Body of pancreas (tissue), 4 donors: ENCODE results near the gene PICK1. TPM values are rescaled to one million over a fixed set of nuclear protein-coding genes. Genes with fewer than 3 reads are reported as not detected.
"Not testable (repeated sequence)": the region's sequence is repeated elsewhere in the genome, so short reads cannot be mapped to it uniquely, and the experiment has no call there.

ENCODE experiments used
- ATAC-seq: fragments of 150-250 bp; one replicate; pipeline ENCODE4 v1.9.1; 2016
- DNase-seq, 4 donors: peaks; one replicate each; pipeline ENCODE4 v3.0.0-alpha.2; 2019
- H3K27ac ChIP-seq, 4 donors: fragments of 200-600 bp; sonication (generic); 1 replicate in 3 of 4; 2 replicates in 1 of 4; pipeline versions ENCODE4 v1.5.1 to v1.6.1; 2016 to 2019; ENCODE audit warnings: mild to moderate bottlenecking in 1 of 4, mixed read lengths in 1 of 4, moderate library complexity in 1 of 4
- H3K27me3 ChIP-seq, 2 donors: fragments of 200-600 bp; sonication (generic); one replicate each; pipeline ENCODE4 v1.6.0; 2016; ENCODE audit warnings: mild to moderate bottlenecking in 1 of 2
- H3K36me3 ChIP-seq, 2 donors: fragments of 200-600 bp; sonication (generic); replicated peaks in 1 of 2; 2 replicates each; pipeline ENCODE4 v1.5.1; 2016; ENCODE audit warnings: low read depth in 2 of 2; ENCODE audit not compliant: insufficient read depth in 1 of 2
- H3K4me1 ChIP-seq: fragments of 200-600 bp; sonication (generic); one replicate; pipeline ENCODE4 v1.6.0; 2016
- H3K4me3 ChIP-seq, 2 donors: fragments of 200-600 bp; sonication (generic); 1 replicate in 1 of 2; 2 replicates in 1 of 2; pipeline ENCODE4 v1.5.1; 2016 to 2019
- H3K9me3 ChIP-seq, 3 donors: fragments of 200-600 bp; sonication (generic); 1 replicate in 2 of 3; 2 replicates in 1 of 3; pipeline ENCODE4 v1.5.1; 2016
- CTCF ChIP-seq, 7 experiments: fragments of 450-650 bp in 4 of 7; fragments of 200-600 bp in 3 of 7; sonication (generic) in 3 of 7; IDR thresholded peaks; one replicate each; pipeline ENCODE4 v1.5.1; 2016 to 2019; ENCODE audit warnings: antibody characterized with exemption in 7 of 7
- POLR2A ChIP-seq, 3 donors: fragments of 450-650 bp; IDR thresholded peaks; one replicate each; pipeline ENCODE4 v1.6.1; 2016; ENCODE audit warnings: antibody characterized with exemption in 3 of 3, mild to moderate bottlenecking in 2 of 3
- WGBS, 2 donors: methylation state at CpG; one replicate each; pipeline ENCODE4 v1.1.5; 2017; 5-methylcytosine and 5-hydroxymethylcytosine counted together
- intact Hi-C: fragments of 100-400 bp; cut with DNase I; formaldehyde crosslinking; loops from one replicate; pipeline ENCODE4 v1.15.1; 2023
- total RNA-seq, 2 donors: library from RNA; depleted of rRNA; stranded (reverse); fragments of >200 nt; gene quantifications; one replicate each; pipeline ENCODE4 v1.1.0, GENCODE V29; 2016

The PICK1 gene
- total RNA-seq, 2 donors from 2014 or later, result 39.7 to 52.4 TPM

DNA sequence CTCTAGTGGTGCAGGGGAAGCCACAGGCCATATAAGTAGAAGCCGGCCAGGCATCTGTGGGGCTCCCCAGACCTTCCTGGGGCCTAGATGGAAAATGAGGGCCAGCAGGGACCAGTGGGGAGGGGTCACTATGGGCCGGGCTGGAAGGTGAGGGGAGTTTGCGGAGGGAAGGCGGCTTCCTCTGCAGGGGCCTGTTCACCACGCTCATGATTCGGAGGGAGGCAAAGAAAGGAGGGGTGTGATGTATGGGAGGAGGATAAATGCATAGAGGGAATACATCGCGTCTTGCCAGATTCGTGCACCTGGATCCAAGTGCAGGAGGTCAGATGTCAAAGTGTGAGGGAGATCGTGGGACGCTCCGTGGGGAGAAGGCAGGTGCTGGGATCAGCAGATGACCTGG lies 19.9 kb downstream of the PICK1 start:
- no peak for DNase-seq
- Histone ChIP-seq H3K4me3 (no peak overlapping the region), H3K4me1 (peaks cover 17% of the 10 kb centered on the region), H3K9me3 (no peaks in the 10 kb centered on the region), H3K36me3 (peaks cover 0 to 12% of the 10 kb centered on the region in 2 donors), H3K27ac (no peak overlapping the region), H3K27me3 (peaks cover 0 to 8% of the 10 kb centered on the region in 2 donors)
- intact Hi-C loops, result no loop called here
- WGBS, 2 donors, result 73 to 81% methylated on average over 10 to 12 of the region's 12 CpGs
- no peak for ATAC-seq
- TF ChIP-seq POLR2A (IDR thresholded peaks at IDR 0.05) (no peak), CTCF (IDR thresholded peaks at IDR 0.05) (no peak)

- no peak for TF ChIP-seq POLR2A (IDR thresholded peaks at IDR 0.05)
- no peak for TF ChIP-seq CTCF (IDR thresholded peaks at IDR 0.05)
- ATAC-seq (no peak), DNase-seq (no peak)
- intact Hi-C loops, result no loop called here
- Histone ChIP-seq H3K9me3 (no peaks in the 10 kb centered on the region), H3K27me3 (peaks cover 0 to 13% of the 10 kb centered on the region in 2 donors), H3K27ac (no peak overlapping the region), H3K4me1 (peaks cover 22% of the 10 kb centered on the region), H3K4me3 (no peak overlapping the region), H3K36me3 (peaks cover 0 to 10% of the 10 kb centered on the region in 2 donors)
- 61 to 100% methylated on average over 2 to 12 of the region's 14 CpGs for WGBS, 2 donors
These were observed 20.4 kb downstream of the PICK1 start for GRCh38 chr22:38077595-38077994.

DNA sequence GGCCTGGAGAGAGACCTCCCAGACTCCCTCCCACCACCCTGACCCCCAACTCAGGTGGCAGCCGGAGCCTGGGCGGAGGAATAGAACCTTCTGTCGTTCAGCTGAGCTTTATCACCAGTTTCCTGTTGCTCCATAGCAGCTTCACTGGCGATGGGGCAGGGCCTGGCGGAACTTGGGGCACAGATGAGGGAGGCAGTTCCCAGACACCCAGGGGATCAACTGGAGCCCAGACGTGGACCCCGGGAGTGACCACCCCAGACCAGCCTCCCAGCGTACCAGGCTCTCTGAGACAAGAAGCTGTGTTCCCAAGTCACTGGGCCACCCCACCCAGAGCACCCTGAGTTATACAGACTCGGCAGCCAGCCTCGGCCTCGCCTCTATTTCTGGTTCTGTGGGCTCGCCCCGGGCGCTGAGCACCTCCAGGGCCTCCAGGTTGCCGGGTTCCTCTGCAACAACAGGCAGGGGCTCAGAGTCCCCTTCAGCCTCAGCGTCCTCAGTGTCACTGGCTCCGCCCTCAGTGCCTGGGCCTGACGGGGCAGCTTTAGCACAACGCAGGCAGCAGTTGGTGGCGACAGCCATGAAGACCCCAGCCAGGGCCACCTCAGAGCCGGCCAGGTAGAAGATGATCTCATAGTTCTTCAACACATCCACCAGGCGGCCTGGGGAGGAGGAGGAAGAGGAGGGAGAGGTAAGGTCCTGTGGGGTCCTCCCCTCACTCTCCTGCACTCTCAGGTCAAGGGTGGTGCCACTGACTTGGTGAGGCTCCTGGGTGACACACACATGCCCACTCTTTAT lies 21.0 kb downstream of the PICK1 start:
- no peak for TF ChIP-seq POLR2A (IDR thresholded peaks at IDR 0.05)
- no peak for TF ChIP-seq CTCF (IDR thresholded peaks at IDR 0.05)
- Histone ChIP-seq H3K27me3 (peaks cover 0 to 14% of the 10 kb centered on the region in 2 donors), H3K36me3 (peaks cover 0 to 3% of the 10 kb centered on the region in 2 donors), H3K27ac (no peak overlapping the region), H3K4me1 (peaks cover 23% of the 10 kb centered on the region), H3K4me3 (no peak overlapping the region), H3K9me3 (no peaks in the 10 kb centered on the region)
- intact Hi-C loops, result no loop called here
- ATAC-seq, result no peak
- WGBS, 2 donors, result 81 to 100% methylated on average over 1 to 22 of the region's 22 CpGs
- no peak for DNase-seq

- peaks cover 0 to 14% of the 10 kb centered on the region in 2 donors for H3K27me3 ChIP-seq
- H3K9me3 ChIP-seq, DNase-seq, H3K27ac ChIP-seq, H3K4me3 ChIP-seq, ATAC-seq, H3K36me3 ChIP-seq, intact Hi-C loops: not testable (repeated sequence)
- H3K4me1 ChIP-seq, result peaks cover 23% of the 10 kb centered on the region
- WGBS, 2 donors, result 92 to 100% methylated on average over 2 of the region's 2 CpGs
These were observed 22.0 kb downstream of the PICK1 start for GRCh38 chr22:38079208-38079607.

GRCh38 chr22:38079804-38080203 lies 22.6 kb downstream of the PICK1 start:
- H3K27ac ChIP-seq, result no peak overlapping the region
- no peak for ATAC-seq
- DNase-seq, result no peak
- H3K4me1 ChIP-seq, result peaks cover 23% of the 10 kb centered on the region
- no peaks in the 10 kb centered on the region for H3K9me3 ChIP-seq
- H3K4me3 ChIP-seq, result no peak overlapping the region
- H3K27me3 ChIP-seq, result peaks cover 0 to 14% of the 10 kb centered on the region in 2 donors
- intact Hi-C loops, result no loop called here
- no peaks in the 10 kb centered on the region for H3K36me3 ChIP-seq
- 76 to 92% methylated on average over 5 to 7 of the region's 7 CpGs for WGBS, 2 donors
- TF ChIP-seq CTCF (IDR thresholded peaks at IDR 0.05), result no peak
- TF ChIP-seq POLR2A (IDR thresholded peaks at IDR 0.05), result no peak
